CD14-positive monocyte (primary cell): ENCODE data around the gene C8B. TPM values are rescaled to one million over a fixed set of nuclear protein-coding genes. Genes with fewer than 3 reads are reported as not detected.

Experiments used
- DNase-seq, 3 donors: peaks; one replicate each; pipeline ENCODE4 v3.0.0-alpha.2; 2011 to 2022
- H2AFZ ChIP-seq: 2 replicates; pipeline ENCODE4 v1.6.0; 2012; ENCODE audit warnings: mild to moderate bottlenecking, low read depth, low read length, inconsistent platforms; ENCODE audit not compliant: insufficient read depth, poor library complexity, severe bottlenecking
- H3K27ac ChIP-seq, 2 donors: 1 replicate in 1 of 2; 2 replicates in 1 of 2; pipeline ENCODE4 v1.5.1; 2012 to 2013; ENCODE audit warnings: low read length in 2 of 2, control low read depth in 1 of 2, inconsistent platforms in 1 of 2, low read depth in 1 of 2, mild to moderate bottlenecking in 1 of 2
- H3K27me3 ChIP-seq, 2 donors: one replicate each; pipeline versions ENCODE4 v1.6.0 to v1.6.1; 2011 to 2013; ENCODE audit warnings: low read length in 2 of 2; ENCODE audit not compliant: control insufficient read depth in 2 of 2, insufficient read depth in 2 of 2
- H3K36me3 ChIP-seq, 2 donors: replicated peaks in 1 of 2; 1 replicate in 1 of 2; 2 replicates in 1 of 2; pipeline versions ENCODE4 v1.5.1 to v1.6.1; 2012 to 2013; ENCODE audit warnings: low read length in 2 of 2, control low read depth in 1 of 2, inconsistent platforms in 1 of 2, mild to moderate bottlenecking in 1 of 2; ENCODE audit not compliant: insufficient read depth in 2 of 2, control insufficient read depth in 1 of 2
- H3K4me1 ChIP-seq, 2 donors: 1 replicate in 1 of 2; 2 replicates in 1 of 2; pipeline versions ENCODE4 v1.5.1 to v1.6.1; 2012 to 2013; ENCODE audit warnings: low read length in 2 of 2, control low read depth in 1 of 2, inconsistent platforms in 1 of 2, mild to moderate bottlenecking in 1 of 2, moderate library complexity in 1 of 2; ENCODE audit not compliant: insufficient read depth in 2 of 2, control insufficient read depth in 1 of 2
- H3K4me2 ChIP-seq: replicated peaks from 2 replicates; pipeline ENCODE3; 2012; ENCODE audit warnings: low read length, moderate library complexity, mild to moderate bottlenecking; ENCODE audit not compliant: poor library complexity, severe bottlenecking; ENCODE audit errors: extremely low read depth
- H3K4me3 ChIP-seq, 3 experiments: fragments of 200-600 bp in 1 of 3; sonication (generic) in 1 of 3; replicated peaks in 1 of 3; 1 replicate in 2 of 3; 2 replicates in 1 of 3; pipeline ENCODE4 v1.5.1; 2011 to 2013; ENCODE audit warnings: low read length in 3 of 3, mild to moderate bottlenecking in 3 of 3, control low read depth in 2 of 3, low read depth in 2 of 3, inconsistent platforms in 1 of 3, moderate library complexity in 1 of 3
- H3K79me2 ChIP-seq: 2 replicates; pipeline ENCODE4 v1.6.0; 2012; ENCODE audit warnings: mild to moderate bottlenecking, control low read depth, inconsistent platforms, low read length, moderate library complexity; ENCODE audit not compliant: insufficient read depth
- H3K9ac ChIP-seq: 2 replicates; pipeline ENCODE4 v1.6.0; 2017; ENCODE audit warnings: low read length, mild to moderate bottlenecking; ENCODE audit not compliant: insufficient read depth, poor library complexity, severe bottlenecking
- H3K9me3 ChIP-seq, 2 donors: replicated peaks in 1 of 2; 1 replicate in 1 of 2; 2 replicates in 1 of 2; pipeline versions ENCODE4 v1.5.1 to v1.6.1; 2012 to 2013; ENCODE audit warnings: low read length in 2 of 2, control low read depth in 1 of 2; ENCODE audit not compliant: control insufficient read depth in 1 of 2, insufficient read depth in 1 of 2
- H4K20me1 ChIP-seq: 2 replicates; pipeline ENCODE4 v1.6.0; 2012; ENCODE audit warnings: mild to moderate bottlenecking, low read length, control low read depth, moderate library complexity; ENCODE audit not compliant: insufficient read depth
- H3K27ac Mint-ChIP-seq, 7 donors: one replicate each; pipeline ENCODE4 v1.8.0; 2020; ENCODE audit warnings: mild to moderate bottlenecking in 7 of 7, mixed read lengths in 7 of 7, moderate library complexity in 6 of 7, inconsistent platforms in 2 of 7
- H3K27me3 Mint-ChIP-seq, 3 donors: one replicate each; pipeline ENCODE4 v1.8.0; 2021 to 2022; ENCODE audit warnings: low read depth in 3 of 3, mild to moderate bottlenecking in 3 of 3, mixed read lengths in 3 of 3, moderate library complexity in 3 of 3, inconsistent platforms in 1 of 3
- H3K36me3 Mint-ChIP-seq, 2 donors: one replicate each; pipeline ENCODE4 v1.8.0; 2020; ENCODE audit warnings: mixed read lengths in 2 of 2, inconsistent platforms in 1 of 2, mild to moderate bottlenecking in 1 of 2
- H3K4me1 Mint-ChIP-seq: one replicate; pipeline ENCODE4 v1.8.0; 2020; ENCODE audit warnings: mild to moderate bottlenecking, mixed read lengths
- H3K4me3 Mint-ChIP-seq, 2 donors: one replicate each; pipeline ENCODE4 v1.8.0; 2020; ENCODE audit warnings: mild to moderate bottlenecking in 2 of 2, mixed read lengths in 2 of 2, moderate library complexity in 1 of 2
- H3K9me3 Mint-ChIP-seq, 7 donors: one replicate each; pipeline ENCODE4 v1.8.0; 2020 to 2022; ENCODE audit warnings: mixed read lengths in 7 of 7, mild to moderate bottlenecking in 6 of 7, moderate library complexity in 6 of 7, inconsistent platforms in 2 of 7
- CTCF ChIP-seq: fragments of 200-600 bp; IDR thresholded peaks from one replicate; pipeline ENCODE4 v1.8.0; 2022; ENCODE audit warnings: antibody characterized with exemption, mild to moderate bottlenecking
- WGBS: methylation state at CpG from one replicate; pipeline ENCODE4 v1.1.5; 2013; ENCODE audit warnings: missing lambda C conversion rate; ENCODE audit not compliant: insufficient coverage; 5-methylcytosine and 5-hydroxymethylcytosine counted together
- intact Hi-C, 2 donors: fragments of 100-400 bp; cut with micrococcal nuclease; formaldehyde crosslinking; loops; one replicate each; pipeline versions ENCODE4 v1.15.0 to v1.15.1; 2023
- polyA plus RNA-seq, 3 donors: library from polyadenylated mRNA; depleted of rRNA in 1 of 3; unstranded in 2 of 3; stranded (reverse) in 1 of 3; fragments of 300-500 nt in 2 of 3; fragments of >200 nt in 1 of 3; fragmentation: Illumina TruSeq in 2 of 3; gene quantifications; 1 replicate in 2 of 3; 2 replicates in 1 of 3; pipeline ENCODE4 v1.2.3, GENCODE V29; 2012 to 2021

C8B gene
- polyA plus RNA-seq, 3 donors, result not detected

- H3K9ac ChIP-seq, result no peak overlapping the region
- no peak overlapping the region for H3K27ac ChIP-seq
- no peaks in the 10 kb centered on the region for H3K36me3 Mint-ChIP-seq
- no peaks in the 10 kb centered on the region for H3K36me3 ChIP-seq
- H4K20me1 ChIP-seq, result no peaks in the 10 kb centered on the region
- no peak overlapping the region for H2AFZ ChIP-seq
- H3K9me3 Mint-ChIP-seq, result no peaks in the 10 kb centered on the region
- no peaks in the 10 kb centered on the region for H3K27me3 Mint-ChIP-seq
- no peaks in the 10 kb centered on the region for H3K4me1 ChIP-seq
- no peaks in the 10 kb centered on the region for H3K9me3 ChIP-seq
- intact Hi-C loops, result no loop called here
- no peak overlapping the region for H3K27ac Mint-ChIP-seq
- H3K27me3 ChIP-seq, result no peaks in the 10 kb centered on the region
- no peak overlapping the region for H3K4me3 ChIP-seq
- no peaks in the 10 kb centered on the region for H3K4me1 Mint-ChIP-seq
- no peak overlapping the region for H3K4me2 ChIP-seq
- no peak for TF ChIP-seq CTCF
- H3K79me2 ChIP-seq, result no peaks in the 10 kb centered on the region
- WGBS, result 92% methylated on average over 9 of the region's 15 CpGs
- H3K4me3 Mint-ChIP-seq, result no peak overlapping the region
- no peak for DNase-seq
Measured at GRCh38 chr1:56992318-56993125, 26.7 kb upstream of the C8B start.

- Histone ChIP-seq H3K9me3 (no peaks in the 10 kb centered on the region), H4K20me1 (no peaks in the 10 kb centered on the region), H3K36me3 (no peaks in the 10 kb centered on the region), H3K4me1 (no peaks in the 10 kb centered on the region), H3K9ac (no peak overlapping the region), H3K27me3 (no peaks in the 10 kb centered on the region), H3K4me2 (no peak overlapping the region), H2AFZ (no peak overlapping the region), H3K4me3 (no peak overlapping the region), H3K27ac (no peak overlapping the region), H3K79me2 (no peaks in the 10 kb centered on the region)
- DNase-seq, result no peak
- no peaks in the 10 kb centered on the region for H3K27me3 Mint-ChIP-seq
- H3K4me1 Mint-ChIP-seq, result no peaks in the 10 kb centered on the region
- no peaks in the 10 kb centered on the region for H3K36me3 Mint-ChIP-seq
- intact Hi-C loops, result no loop called here
- WGBS, result no CpG with 5 or more reads among the region's 3 CpGs
- H3K4me3 Mint-ChIP-seq, result no peak overlapping the region
- no peak for TF ChIP-seq CTCF
- H3K9me3 Mint-ChIP-seq, result no peaks in the 10 kb centered on the region
- no peak overlapping the region for H3K27ac Mint-ChIP-seq
Measured at GRCh38 chr1:56991576-56991975, 25.8 kb upstream of the C8B start.
